ENCODE data around the gene PSMB5. TPM values are rescaled to one million over a fixed set of nuclear protein-coding genes. Genes with fewer than 3 reads are reported as not detected.
A peak's percentile ranks its signal among the peaks of the same experiment; 100 is the strongest.
"Not testable (repeated sequence)": the region's sequence is repeated elsewhere in the genome, so short reads cannot be mapped to it uniquely, and the experiment has no call there.

The PSMB5 gene
- total RNA-seq, 2 donors from 2014 or later: 47.4 to 79.7 TPM

DNA sequence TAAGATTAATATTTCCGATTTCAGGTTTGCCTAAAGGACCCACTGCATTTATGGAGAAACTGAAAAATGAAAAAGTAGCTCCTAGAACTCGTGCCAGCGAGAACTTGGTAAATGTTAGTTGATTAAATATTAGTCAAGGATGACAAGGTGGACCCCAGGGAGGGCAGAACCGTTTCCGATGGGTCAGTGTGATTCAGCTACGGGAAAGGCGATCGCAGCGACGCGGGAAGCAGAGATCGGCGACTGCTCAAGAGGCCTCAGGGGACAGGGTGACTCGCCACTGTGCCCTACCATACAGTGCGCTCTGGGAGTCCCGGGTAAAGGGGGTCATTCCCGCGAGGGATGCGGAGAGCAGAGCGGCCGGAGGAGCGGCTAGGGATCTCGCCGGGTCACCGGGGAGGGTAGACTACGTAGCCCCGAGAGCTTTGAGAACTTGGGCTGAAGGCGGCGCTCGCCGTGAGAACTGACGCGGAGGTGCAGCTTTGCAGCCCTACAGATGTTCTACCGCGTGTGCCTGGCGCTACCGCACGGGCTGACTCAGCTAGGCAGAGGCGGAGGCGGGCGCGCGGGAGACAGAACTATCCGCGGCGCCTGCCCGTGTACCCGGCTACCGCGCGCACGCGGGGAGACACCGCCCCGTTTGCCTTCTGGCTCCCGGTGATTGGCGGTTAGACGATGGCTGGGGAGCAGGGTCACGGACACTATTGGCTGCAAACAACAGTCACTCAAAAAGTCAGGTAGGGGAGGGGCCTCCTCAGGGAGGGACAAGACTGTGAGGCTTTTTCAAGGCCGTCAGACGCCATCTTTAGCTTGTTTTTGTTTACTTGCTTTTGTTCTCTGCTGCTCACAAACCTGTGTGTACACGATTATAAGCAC is 27.9 kb downstream of the PSMB5 start:
- Histone ChIP-seq H3K9me3 (no peaks in the 10 kb centered on the region), H3K4me3 (peak overlapping the region; percentile 75), H3K36me3 (no peaks in the 10 kb centered on the region), H3K27me3 (replicated peaks; ENCODE audit: insufficient read depth) (no peaks in the 10 kb centered on the region), H3K27ac (peak overlapping the region; percentile 83 to 86), H3K4me1 (ENCODE audit: control insufficient read depth in 1 of 2, low read depth in 2 of 2) (peaks cover 8 to 22% of the 10 kb centered on the region in 2 donors)
- ATAC-seq (ENCODE audit: insufficient number of reproducible peaks, low FRiP score, low read depth) (peak; percentile 100), DNase-seq (ENCODE audit: low spot score) (peak; percentile 89)
- peak; percentile 35 for TF ChIP-seq CTCF (IDR thresholded peaks at IDR 0.05)

DNA sequence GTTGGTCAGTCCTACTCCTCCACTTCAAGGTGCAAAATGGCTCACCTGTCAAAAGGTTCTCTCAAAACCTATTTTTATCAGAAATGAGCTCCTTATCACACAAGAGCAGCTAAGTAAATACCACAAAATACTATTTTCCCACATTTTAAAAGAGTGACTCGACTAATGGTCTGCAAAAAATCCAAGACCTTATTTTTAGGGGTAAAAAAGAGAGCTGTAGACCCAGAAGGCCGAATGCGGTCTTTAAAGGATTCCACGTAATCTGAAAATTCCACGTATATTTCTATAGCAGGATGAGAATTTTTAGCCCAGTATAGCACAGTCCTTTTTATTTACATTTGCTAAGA is 28.5 kb downstream of the PSMB5 start:
- H3K27me3 ChIP-seq (replicated peaks; ENCODE audit: insufficient read depth): no peaks in the 10 kb centered on the region
- no peak for ATAC-seq (ENCODE audit: insufficient number of reproducible peaks, low FRiP score, low read depth)

DNA sequence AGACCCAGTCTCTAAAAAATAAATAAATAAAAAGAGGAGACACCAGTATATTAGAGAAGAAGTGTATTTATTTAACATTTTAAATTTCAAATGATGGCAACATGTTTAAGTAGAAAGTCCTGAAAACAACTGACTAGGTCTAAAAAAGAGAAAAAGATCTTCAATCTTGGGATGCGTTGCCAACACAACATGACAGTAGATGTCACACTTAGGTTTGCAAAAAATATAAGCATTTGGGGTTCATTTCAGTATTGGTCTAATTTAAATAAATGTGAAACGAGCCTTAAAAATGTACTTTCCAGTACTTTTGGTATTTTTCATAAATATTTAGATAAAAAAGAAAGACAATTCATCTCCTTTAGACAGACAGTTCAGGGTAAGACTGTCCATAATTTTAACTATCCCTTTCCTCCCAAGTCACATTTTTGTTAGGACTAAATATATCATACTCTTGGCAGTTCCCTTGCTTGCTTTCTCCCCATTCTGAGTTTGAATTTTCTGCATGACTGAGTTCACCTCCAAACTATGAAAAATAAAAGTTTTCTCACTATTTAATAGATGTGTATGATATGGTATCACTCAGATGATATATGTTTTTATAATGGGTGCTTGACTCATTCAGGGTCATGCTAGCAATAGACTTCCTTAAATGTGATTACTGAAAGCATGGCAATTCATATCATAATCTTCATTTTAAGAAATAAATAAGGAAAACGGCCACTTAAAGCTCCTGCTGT is 29.1 kb downstream of the PSMB5 start:
- ATAC-seq (ENCODE audit: insufficient number of reproducible peaks, low FRiP score, low read depth) (no peak), DNase-seq (ENCODE audit: low spot score) (no peak)
- Histone ChIP-seq H3K27ac (peak overlapping the region; percentile 83 to 86), H3K36me3 (no peaks in the 10 kb centered on the region), H3K4me3 (peak overlapping the region; percentile 75), H3K4me1 (ENCODE audit: control insufficient read depth in 1 of 2, low read depth in 2 of 2) (peaks cover 8 to 22% of the 10 kb centered on the region in 2 donors), H3K9me3 (no peaks in the 10 kb centered on the region), H3K27me3 (replicated peaks; ENCODE audit: insufficient read depth) (no peaks in the 10 kb centered on the region)
- TF ChIP-seq CTCF (IDR thresholded peaks at IDR 0.05): no peak

More for the DNA sequence above, 28.5 kb downstream of the PSMB5 start:
- peak overlapping the region; percentile 83 to 86 for H3K27ac ChIP-seq
- H3K9me3 ChIP-seq: no peaks in the 10 kb centered on the region
- H3K36me3 ChIP-seq: no peaks in the 10 kb centered on the region
- TF ChIP-seq CTCF (IDR thresholded peaks at IDR 0.05): no peak
- peak overlapping the region; percentile 75 for H3K4me3 ChIP-seq
- H3K4me1 ChIP-seq (ENCODE audit: control insufficient read depth in 1 of 2, low read depth in 2 of 2): peaks cover 8 to 22% of the 10 kb centered on the region in 2 donors
- DNase-seq (ENCODE audit: low spot score): no peak

GRCh38 chr14:23004274-23004673 is 30.4 kb downstream of the PSMB5 start:
- not testable (repeated sequence) for H3K9me3 ChIP-seq; H3K36me3 ChIP-seq; H3K4me3 ChIP-seq; DNase-seq (ENCODE audit: low spot score); H3K27me3 ChIP-seq (replicated peaks; ENCODE audit: insufficient read depth); ATAC-seq (ENCODE audit: insufficient number of reproducible peaks, low FRiP score, low read depth); H3K27ac ChIP-seq
- peaks cover 8 to 19% of the 10 kb centered on the region in 2 donors for H3K4me1 ChIP-seq (ENCODE audit: control insufficient read depth in 1 of 2, low read depth in 2 of 2)

GRCh38 chr14:23002592-23002991 is 32.1 kb downstream of the PSMB5 start:
- Histone ChIP-seq H3K27ac (no peak overlapping the region), H3K36me3 (no peaks in the 10 kb centered on the region), H3K4me3 (no peak overlapping the region), H3K9me3 (no peaks in the 10 kb centered on the region), H3K27me3 (replicated peaks; ENCODE audit: insufficient read depth) (no peaks in the 10 kb centered on the region), H3K4me1 (ENCODE audit: control insufficient read depth in 1 of 2, low read depth in 2 of 2) (peaks cover 8 to 14% of the 10 kb centered on the region in 2 donors)
- no peak for DNase-seq (ENCODE audit: low spot score)
- no peak for ATAC-seq (ENCODE audit: insufficient number of reproducible peaks, low FRiP score, low read depth)
- TF ChIP-seq CTCF (IDR thresholded peaks at IDR 0.05): no peak
